Posterior vena cava (tissue), 2 donors: ENCODE data around the gene SRC. TPM values are rescaled to one million over a fixed set of nuclear protein-coding genes. Genes with fewer than 3 reads are reported as not detected.
"Not testable (repeated sequence)": the region's sequence is repeated elsewhere in the genome, so short reads cannot be mapped to it uniquely, and the experiment has no call there.

Source experiments
- DNase-seq: peaks from one replicate; pipeline ENCODE4 v3.0.0-alpha.2; 2020; ENCODE audit warnings: low spot score
- intact Hi-C, 2 donors: fragments of 100-400 bp; cut with DNase I; formaldehyde crosslinking; loops; one replicate each; pipeline versions ENCODE4 v1.14.1 to v1.14.2; 2022 to 2023
- total RNA-seq, 2 donors: library from RNA; stranded (reverse); fragmentation: NEBNext Ultra II Directional; extraction: Animal tissue kit (Norgen Biotek cat#: 25700); gene quantifications; one replicate each; pipeline ENCODE4 v1.2.1, GENCODE V29; 2021
- donor health status: DM: yes; HTN: yes; CAD: no.
- donor health status: DM: yes; HTN: yes; CAD: no.

The SRC gene
- total RNA-seq, 2 donors from 2014 or later: 35.4 to 39.1 TPM

GRCh38 chr20:37333130-37333847 lies 12.7 kb upstream of the SRC start:
- intact Hi-C loops: no loop called here

GRCh38 chr20:37333848-37334318 lies 12.1 kb upstream of the SRC start:
- no peak for DNase-seq

More at GRCh38 chr20:37333130-37333847, 12.7 kb upstream of the SRC start:
- DNase-seq: no peak

GRCh38 chr20:37334450-37334849 lies 11.5 kb upstream of the SRC start:
- intact Hi-C loops: no loop called here
- no peak for DNase-seq

More at GRCh38 chr20:37333848-37334318, 12.1 kb upstream of the SRC start:
- intact Hi-C loops: no loop called here

- intact Hi-C loops: no loop called here
- DNase-seq: no peak
Observed at GRCh38 chr20:37335642-37336368, 10.1 kb upstream of the SRC start.

GRCh38 chr20:37336369-37337207 lies 9.4 kb upstream of the SRC start:
- DNase-seq: no peak
- intact Hi-C loops: no loop called here

- DNase-seq: no peak
- intact Hi-C loops: no loop called here
Observed at GRCh38 chr20:37337208-37337991, 8.5 kb upstream of the SRC start.

- intact Hi-C loops, DNase-seq: not testable (repeated sequence)
Observed at GRCh38 chr20:37338380-37338779, 7.6 kb upstream of the SRC start.

- intact Hi-C loops: no loop called here
- no peak for DNase-seq
Observed at GRCh38 chr20:37339208-37339607, 6.7 kb upstream of the SRC start.

GRCh38 chr20:37339764-37340109 lies 6.2 kb upstream of the SRC start:
- intact Hi-C loops: loop anchor here in 1 of 2 donors (5.0 kb wide), 1 partner anchor 38 kb away; no protein-coding TSS in a partner anchor
- DNase-seq: not testable (repeated sequence)

GRCh38 chr20:37340998-37341397 lies 4.9 kb upstream of the SRC start:
- intact Hi-C loops: loop anchor here (1.0 to 5.0 kb wide), 2 partner anchors 36 to 48 kb away; no protein-coding TSS in a partner anchor
- no peak for DNase-seq

- intact Hi-C loops: loop anchor here (1.0 to 5.0 kb wide), 2 partner anchors 36 to 48 kb away; no protein-coding TSS in a partner anchor
Observed at GRCh38 chr20:37341632-37342031, 4.3 kb upstream of the SRC start.

GRCh38 chr20:37342231-37343177 lies 3.4 kb upstream of the SRC start:
- DNase-seq: peak; percentile 68

More at GRCh38 chr20:37341632-37342031, 4.3 kb upstream of the SRC start:
- peak; percentile 55 for DNase-seq

GRCh38 chr20:37343212-37343993 lies 2.5 kb upstream of the SRC start:
- DNase-seq: peak; percentile 41
- intact Hi-C loops: loop anchor here in 1 of 2 donors (5.0 kb wide), 1 partner anchor 34 kb away; no protein-coding TSS in a partner anchor

More at GRCh38 chr20:37342231-37343177, 3.4 kb upstream of the SRC start:
- intact Hi-C loops: loop anchor here in 1 of 2 donors (5.0 kb wide), 1 partner anchor 35 kb away; no protein-coding TSS in a partner anchor

- DNase-seq: no peak
- intact Hi-C loops: loop anchor here in 1 of 2 donors (5.0 kb wide), 1 partner anchor 33 kb away; no protein-coding TSS in a partner anchor
Observed at GRCh38 chr20:37343994-37344355, 2.0 kb upstream of the SRC start.

GRCh38 chr20:37344506-37345338 lies 1.2 kb upstream of the SRC start:
- intact Hi-C loops: loop anchor here in 1 of 2 donors (5.0 kb wide), 1 partner anchor 33 kb away; no protein-coding TSS in a partner anchor
- DNase-seq: peak; percentile 68

GRCh38 chr20:37346236-37346534 lies 245 bp downstream of the SRC start:
- intact Hi-C loops: no loop called here
- DNase-seq: no peak
